IgD-negative memory B cell (primary cell): ENCODE data around the gene VANGL2. TPM values are rescaled to one million over a fixed set of nuclear protein-coding genes. Genes with fewer than 3 reads are reported as not detected.

Source experiments
- H3K27ac Mint-ChIP-seq, 3 donors: one replicate each; pipeline ENCODE4 v1.8.0; 2020 to 2022; ENCODE audit warnings: mild to moderate bottlenecking in 3 of 3, mixed read lengths in 3 of 3, moderate library complexity in 1 of 3
- H3K27me3 Mint-ChIP-seq: one replicate; pipeline ENCODE4 v1.8.0; 2021; ENCODE audit warnings: mixed read lengths
- H3K36me3 Mint-ChIP-seq: one replicate; pipeline ENCODE4 v1.8.0; 2020; ENCODE audit warnings: mild to moderate bottlenecking, mixed read lengths
- H3K4me1 Mint-ChIP-seq, 3 donors: one replicate each; pipeline ENCODE4 v1.8.0; 2020 to 2022; ENCODE audit warnings: mixed read lengths in 3 of 3, mild to moderate bottlenecking in 1 of 3
- H3K4me3 Mint-ChIP-seq, 4 donors: one replicate each; pipeline ENCODE4 v1.8.0; 2020 to 2022; ENCODE audit warnings: mild to moderate bottlenecking in 4 of 4, mixed read lengths in 4 of 4, moderate library complexity in 3 of 4
- H3K9me3 Mint-ChIP-seq, 3 donors: one replicate each; pipeline ENCODE4 v1.8.0; 2020 to 2021; ENCODE audit warnings: mixed read lengths in 3 of 3, mild to moderate bottlenecking in 1 of 3
- polyA plus RNA-seq: library from polyadenylated mRNA; unstranded; fragments of 300-500 nt; fragmentation: Illumina TruSeq; gene quantifications from one replicate; pipeline ENCODE4 v1.2.3, GENCODE V29; 2021

The VANGL2 gene
- polyA plus RNA-seq, 1 donor from 2014 or later: not detected

- H3K4me3 Mint-ChIP-seq: no peak overlapping the region
- H3K27ac Mint-ChIP-seq: no peak overlapping the region
- H3K27me3 Mint-ChIP-seq: no peaks in the 10 kb centered on the region
- H3K4me1 Mint-ChIP-seq: peaks cover 0 to 3% (median 3%) of the 10 kb centered on the region in 3 donors
- H3K9me3 Mint-ChIP-seq: no peaks in the 10 kb centered on the region
- H3K36me3 Mint-ChIP-seq: no peaks in the 10 kb centered on the region
These were observed 6.0 kb downstream of the VANGL2 start for GRCh38 chr1:160406131-160406968.

- H3K36me3 Mint-ChIP-seq: no peaks in the 10 kb centered on the region
- no peaks in the 10 kb centered on the region for H3K27me3 Mint-ChIP-seq
- no peaks in the 10 kb centered on the region for H3K9me3 Mint-ChIP-seq
- H3K27ac Mint-ChIP-seq: no peak overlapping the region
- peaks cover 0 to 1% (median 0%) of the 10 kb centered on the region in 3 donors for H3K4me1 Mint-ChIP-seq
- no peak overlapping the region for H3K4me3 Mint-ChIP-seq
These were observed 7.8 kb downstream of the VANGL2 start for GRCh38 chr1:160407839-160408801.

DNA sequence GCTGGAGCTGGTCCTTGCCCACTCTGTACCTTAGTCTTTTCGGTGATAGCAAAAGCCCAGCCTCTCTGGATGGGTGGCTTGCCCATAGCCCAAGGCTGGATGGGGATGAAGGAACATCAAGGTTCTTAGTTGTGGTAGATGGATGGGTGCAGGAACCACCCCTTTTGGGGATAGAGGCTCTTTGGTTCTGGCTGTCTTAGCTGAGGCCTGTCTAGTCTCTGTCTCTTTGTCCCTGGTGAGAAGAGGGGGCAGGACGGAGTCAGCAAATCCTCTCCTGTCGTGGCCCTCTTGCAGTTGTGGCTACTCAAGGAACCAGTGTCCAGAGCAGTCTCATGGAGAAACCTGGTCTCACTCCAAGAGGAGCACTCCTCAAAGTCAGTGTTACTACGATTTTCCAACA lies 8.5 kb downstream of the VANGL2 start:
- Mint-ChIP-seq H3K36me3 (no peaks in the 10 kb centered on the region), H3K27me3 (no peaks in the 10 kb centered on the region), H3K4me1 (peaks cover 0 to 1% (median 0%) of the 10 kb centered on the region in 3 donors), H3K9me3 (no peaks in the 10 kb centered on the region), H3K27ac (no peak overlapping the region), H3K4me3 (no peak overlapping the region)

- Mint-ChIP-seq H3K27me3 (no peaks in the 10 kb centered on the region), H3K4me1 (peaks cover 0 to 1% (median 0%) of the 10 kb centered on the region in 3 donors), H3K27ac (no peak overlapping the region), H3K9me3 (no peaks in the 10 kb centered on the region), H3K36me3 (no peaks in the 10 kb centered on the region), H3K4me3 (no peak overlapping the region)
These were observed 9.1 kb downstream of the VANGL2 start for GRCh38 chr1:160409486-160409885.

GRCh38 chr1:160410406-160411005 lies 10.1 kb downstream of the VANGL2 start:
- Mint-ChIP-seq H3K36me3 (no peaks in the 10 kb centered on the region), H3K27me3 (no peaks in the 10 kb centered on the region), H3K9me3 (no peaks in the 10 kb centered on the region), H3K4me3 (no peak overlapping the region), H3K4me1 (peaks cover 0 to 1% (median 0%) of the 10 kb centered on the region in 3 donors), H3K27ac (no peak overlapping the region)

DNA sequence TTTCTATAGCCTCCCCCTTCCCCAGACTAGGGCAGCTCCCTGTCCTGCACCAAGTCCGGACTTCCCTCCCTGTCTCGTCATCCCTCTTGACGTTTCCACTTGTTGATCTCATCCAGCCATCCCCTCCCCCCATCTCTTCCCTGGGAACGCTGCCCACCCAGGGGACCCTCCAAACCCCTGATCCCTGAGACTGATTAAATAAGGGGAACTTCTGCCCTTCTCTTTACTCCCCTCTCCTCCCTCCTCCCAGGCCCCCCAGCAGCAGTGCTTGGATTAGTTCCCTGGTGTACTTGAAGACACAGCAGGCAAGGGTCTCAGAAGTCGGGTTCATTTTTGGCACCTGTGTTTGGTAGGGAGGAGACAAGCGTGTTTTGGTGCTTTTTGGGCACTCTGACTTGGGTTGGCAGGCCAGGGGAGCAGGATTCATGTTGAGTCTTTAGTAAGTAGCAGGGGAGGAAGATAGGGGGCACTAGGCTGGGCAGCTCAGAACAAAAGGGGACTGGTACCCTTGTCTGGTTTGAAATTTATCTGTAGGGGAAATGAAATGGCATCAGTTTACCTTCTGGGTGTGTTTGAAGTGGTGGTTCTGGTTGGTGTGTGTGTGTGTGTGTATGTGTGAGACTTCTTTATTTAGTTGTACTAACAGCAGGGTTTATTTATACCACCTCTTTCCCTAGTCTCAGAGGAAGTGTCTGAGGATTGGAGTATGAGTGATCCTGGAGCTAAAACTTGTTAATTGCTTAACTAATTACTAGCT lies 11.1 kb downstream of the VANGL2 start:
- H3K4me1 Mint-ChIP-seq: peaks cover 0 to under 1% (median 0%) of the 10 kb centered on the region in 3 donors
- H3K27ac Mint-ChIP-seq: no peak overlapping the region
- H3K36me3 Mint-ChIP-seq: no peaks in the 10 kb centered on the region
- H3K27me3 Mint-ChIP-seq: no peaks in the 10 kb centered on the region
- no peak overlapping the region for H3K4me3 Mint-ChIP-seq
- no peaks in the 10 kb centered on the region for H3K9me3 Mint-ChIP-seq

DNA sequence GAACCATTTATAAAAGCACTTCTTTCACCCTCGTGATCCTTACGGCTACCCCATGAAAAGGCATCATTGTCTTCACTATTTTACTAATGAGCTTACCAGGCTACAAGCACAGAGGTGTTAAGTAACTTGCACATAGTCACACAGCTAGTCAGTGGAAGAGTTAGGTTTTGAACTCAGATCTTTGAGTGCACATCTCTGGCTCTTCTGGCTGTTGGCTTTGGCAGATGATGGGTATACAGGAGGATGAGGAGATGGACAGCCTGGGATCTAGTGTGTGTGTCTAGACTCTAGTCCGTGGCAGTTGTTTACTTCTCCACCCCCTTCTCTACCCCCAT lies 11.6 kb downstream of the VANGL2 start:
- Mint-ChIP-seq H3K27ac (no peak overlapping the region), H3K9me3 (no peaks in the 10 kb centered on the region), H3K27me3 (no peaks in the 10 kb centered on the region), H3K4me3 (no peak overlapping the region), H3K4me1 (no peaks in the 10 kb centered on the region), H3K36me3 (no peaks in the 10 kb centered on the region)

DNA sequence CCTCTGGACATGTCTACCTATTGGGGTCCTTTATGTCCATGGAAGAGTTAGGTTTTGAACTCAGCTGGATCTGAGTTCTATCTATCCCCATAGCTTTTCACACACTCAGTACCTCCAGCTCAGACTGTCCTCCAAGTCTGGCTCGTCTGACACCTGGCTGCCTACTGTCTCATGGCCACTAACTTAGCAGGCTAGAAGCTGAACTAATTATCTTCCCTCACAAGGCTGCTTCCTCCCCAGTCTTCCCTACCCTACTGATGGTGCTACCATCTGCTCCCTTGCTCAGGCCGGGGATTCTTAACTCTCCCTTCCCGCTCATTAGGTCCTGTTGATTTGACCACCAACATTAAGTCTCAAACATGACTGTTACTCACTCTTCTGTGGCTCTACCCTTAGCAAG lies 13.4 kb downstream of the VANGL2 start:
- Mint-ChIP-seq H3K36me3 (no peaks in the 10 kb centered on the region), H3K27ac (no peak overlapping the region), H3K4me1 (no peaks in the 10 kb centered on the region), H3K9me3 (no peaks in the 10 kb centered on the region), H3K4me3 (no peak overlapping the region), H3K27me3 (no peaks in the 10 kb centered on the region)

DNA sequence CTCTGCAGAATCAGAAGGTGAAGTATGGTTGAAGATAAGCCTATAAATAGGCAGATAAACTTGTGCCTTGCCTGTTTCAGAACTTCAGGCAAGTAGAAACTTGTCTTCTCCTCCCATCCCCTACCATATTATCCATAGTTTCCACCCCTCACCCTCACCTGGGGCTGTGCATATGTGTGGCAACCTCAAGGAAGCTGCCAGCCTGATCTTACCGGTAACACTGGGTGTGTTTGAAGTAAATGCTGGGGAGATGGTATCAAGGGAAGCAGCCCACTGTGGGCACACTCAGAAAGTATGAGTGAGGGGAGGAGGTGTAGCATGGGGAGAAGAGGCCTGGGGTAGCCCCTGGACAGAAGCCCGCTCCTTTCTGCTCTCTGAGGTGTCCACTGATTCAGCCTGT lies 14.5 kb downstream of the VANGL2 start:
- Mint-ChIP-seq H3K27ac (no peak overlapping the region), H3K4me3 (no peak overlapping the region), H3K9me3 (no peaks in the 10 kb centered on the region), H3K4me1 (no peaks in the 10 kb centered on the region), H3K27me3 (no peaks in the 10 kb centered on the region), H3K36me3 (no peaks in the 10 kb centered on the region)

GRCh38 chr1:160415696-160416290 lies 15.4 kb downstream of the VANGL2 start:
- Mint-ChIP-seq H3K27me3 (peaks cover under 1% of the 10 kb centered on the region), H3K4me1 (no peaks in the 10 kb centered on the region), H3K4me3 (no peak overlapping the region), H3K27ac (no peak overlapping the region), H3K36me3 (no peaks in the 10 kb centered on the region), H3K9me3 (no peaks in the 10 kb centered on the region)

- Mint-ChIP-seq H3K9me3 (no peaks in the 10 kb centered on the region), H3K4me3 (no peak overlapping the region), H3K36me3 (no peaks in the 10 kb centered on the region), H3K27ac (no peak overlapping the region), H3K27me3 (peaks cover 3% of the 10 kb centered on the region), H3K4me1 (no peaks in the 10 kb centered on the region)
These were observed 16.0 kb downstream of the VANGL2 start for GRCh38 chr1:160416369-160416768.

DNA sequence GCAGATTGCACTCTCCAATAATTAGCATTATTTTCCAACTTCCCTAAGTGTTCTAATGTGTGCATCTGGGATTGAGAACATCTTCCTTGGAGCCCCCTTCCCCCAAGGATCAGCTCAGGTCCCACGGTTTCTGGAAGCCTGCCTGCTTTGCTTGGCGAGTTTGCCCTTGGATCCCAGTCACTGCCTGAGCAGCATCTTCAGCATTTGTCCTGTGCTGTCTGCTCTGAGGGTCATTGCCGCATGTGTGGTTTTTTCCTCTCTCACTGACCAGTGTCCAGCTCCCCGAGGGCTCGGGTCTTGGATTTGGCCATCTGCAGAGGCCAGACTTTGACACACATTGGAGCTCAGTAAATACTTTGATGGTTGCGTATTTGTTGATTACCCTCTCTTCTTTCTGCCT lies 18.1 kb downstream of the VANGL2 start:
- no peaks in the 10 kb centered on the region for H3K36me3 Mint-ChIP-seq
- peaks cover 3% of the 10 kb centered on the region for H3K27me3 Mint-ChIP-seq
- no peak overlapping the region for H3K4me3 Mint-ChIP-seq
- H3K27ac Mint-ChIP-seq: no peak overlapping the region
- H3K9me3 Mint-ChIP-seq: no peaks in the 10 kb centered on the region
- no peaks in the 10 kb centered on the region for H3K4me1 Mint-ChIP-seq

- Mint-ChIP-seq H3K4me1 (no peaks in the 10 kb centered on the region), H3K4me3 (no peak overlapping the region), H3K9me3 (no peaks in the 10 kb centered on the region), H3K27ac (no peak overlapping the region), H3K36me3 (peaks cover 1% of the 10 kb centered on the region), H3K27me3 (peaks cover 3% of the 10 kb centered on the region)
These were observed 18.9 kb downstream of the VANGL2 start for GRCh38 chr1:160419150-160419837.

GRCh38 chr1:160419838-160420169 lies 19.4 kb downstream of the VANGL2 start:
- Mint-ChIP-seq H3K9me3 (no peaks in the 10 kb centered on the region), H3K27ac (no peak overlapping the region)

More at GRCh38 chr1:160419838-160420169, 19.4 kb downstream of the VANGL2 start:
- H3K27me3 Mint-ChIP-seq: peaks cover 3% of the 10 kb centered on the region
- H3K4me1 Mint-ChIP-seq: no peaks in the 10 kb centered on the region
- no peak overlapping the region for H3K4me3 Mint-ChIP-seq
- peaks cover 1% of the 10 kb centered on the region for H3K36me3 Mint-ChIP-seq
